GM23338 (cell line): Measurements from ENCODE around the gene THSD4.

Experiments
- CREB1 ChIP-seq: fragments of 250-450 bp; sonication (Bioruptor Pico); IDR thresholded peaks from 2 replicates; pipeline ENCODE4 v1.5.0; 2020; ENCODE audit warnings: low read depth, mild to moderate bottlenecking, moderate library complexity
- CTCF ChIP-seq, 2 experiments: fragments of 200-600 bp in 1 of 2; sonication (generic) in 1 of 2; conservative IDR thresholded peaks; 2 replicates each; pipeline versions ENCODE4 v1.5.1 to v1.6.1; 2016 to 2017; ENCODE audit warnings: antibody characterized with exemption in 2 of 2, low read depth in 2 of 2, mild to moderate bottlenecking in 2 of 2, moderate library complexity in 1 of 2
- EZH2 ChIP-seq: fragments of 200-600 bp; sonication (generic); IDR thresholded peaks from one replicate; pipeline ENCODE4 v1.8.0; 2017; ENCODE audit warnings: antibody characterized with exemption, mild to moderate bottlenecking, low read depth; ENCODE audit not compliant: unreplicated experiment
- EZH2phosphoT487 ChIP-seq: fragments of 200-600 bp; sonication (generic); IDR thresholded peaks from one replicate; pipeline ENCODE4 v1.8.1; 2018; ENCODE audit warnings: antibody characterized with exemption; ENCODE audit not compliant: unreplicated experiment
- ZNF114 ChIP-seq: fragments of 250-450 bp; sonication (Bioruptor Pico); IDR thresholded peaks from 2 replicates; pipeline ENCODE4 v1.5.0; 2020; ENCODE audit warnings: mild to moderate bottlenecking, moderate library complexity

- no peak for TF ChIP-seq CTCF (conservative IDR thresholded peaks at IDR 0.05; ENCODE audit: low read depth in 2 of 2)
- TF ChIP-seq EZH2, result no peak
- TF ChIP-seq EZH2phosphoT487, result no peak
- no peak for TF ChIP-seq CREB1 (CRISPR knock-in tag)
- TF ChIP-seq ZNF114 (CRISPR knock-in tag), result no peak
Observed at GRCh38 chr15:71275566-71276335, 160.5 kb downstream of the THSD4 start.
